IMR-90 (cell line): ENCODE data around the gene ECSCR.

Source experiments
- CEBPB ChIP-seq: IDR thresholded peaks from 2 replicates; pipeline ENCODE4 v1.6.1; 2012; ENCODE audit warnings: low read depth, low read length, improper control_type of control experiment
- FOS ChIP-seq: fragments of 150-350 bp; IDR thresholded peaks from 2 replicates; pipeline ENCODE4 v1.6.1; 2016; ENCODE audit warnings: low read depth, low read length
- MAFK ChIP-seq: IDR thresholded peaks from 2 replicates; pipeline ENCODE4 v1.6.1; 2012; ENCODE audit warnings: low read depth, low read length, improper control_type of control experiment
- MXI1 ChIP-seq: IDR thresholded peaks from 2 replicates; pipeline ENCODE4 v1.6.1; 2012; ENCODE audit warnings: low read depth, mild to moderate bottlenecking, low read length, moderate library complexity, borderline replicate concordance
- POLR2A ChIP-seq: IDR thresholded peaks from 2 replicates; pipeline ENCODE4 v1.6.1; 2012; ENCODE audit warnings: mild to moderate bottlenecking, low read depth, low read length
- RAD21 ChIP-seq: IDR thresholded peaks from 2 replicates; pipeline ENCODE4 v1.6.1; 2012; ENCODE audit warnings: low read length, improper control_type of control experiment
- RCOR1 ChIP-seq: IDR thresholded peaks from 2 replicates; pipeline ENCODE4 v1.6.1; 2012; ENCODE audit warnings: mild to moderate bottlenecking, low read length, improper control_type of control experiment; ENCODE audit not compliant: insufficient replicate concordance
- RFX5 ChIP-seq: IDR thresholded peaks from 2 replicates; pipeline ENCODE4 v1.8.0; 2012; ENCODE audit warnings: low read depth, mild to moderate bottlenecking, low read length, moderate library complexity
- SMC3 ChIP-seq: fragments of 150-350 bp; IDR thresholded peaks from 2 replicates; pipeline ENCODE4 v1.6.1; 2016; ENCODE audit warnings: low read depth, mild to moderate bottlenecking, antibody characterized with exemption, low read length, moderate library complexity
- TF ChIP-seq, protein P1 (sequence below): conservative IDR thresholded peaks from 2 replicates; pipeline ENCODE4 v1.5.1; 2012; ENCODE audit warnings: mild to moderate bottlenecking, low read depth, low read length, improper control_type of control experiment
- TF ChIP-seq, protein P2 (sequence below): fragments of 150-350 bp; IDR thresholded peaks from 2 replicates; pipeline ENCODE4 v1.6.1; 2016; ENCODE audit warnings: low read depth, mild to moderate bottlenecking, low read length, moderate library complexity, borderline replicate concordance

DNA sequence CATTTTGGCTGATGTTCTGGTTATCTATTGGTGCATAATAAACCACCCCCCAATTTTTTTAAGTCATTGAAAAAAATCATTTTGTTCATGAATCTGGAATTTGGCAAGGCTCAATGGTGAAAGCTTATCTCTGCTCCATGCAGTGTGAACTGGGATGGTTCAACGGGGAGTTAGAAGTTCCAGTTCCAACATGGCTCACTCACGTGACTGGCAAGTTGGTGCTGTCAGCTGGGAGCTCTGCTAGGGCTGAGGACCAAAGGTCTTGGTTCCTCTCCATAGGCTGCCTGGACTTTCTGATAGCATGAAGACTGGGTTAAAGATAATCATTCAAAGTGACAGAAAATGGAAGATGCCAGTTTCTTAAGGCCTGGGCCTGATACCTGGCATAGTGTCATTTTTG, 55.6 kb downstream of the ECSCR start:
- TF ChIP-seq, protein P1, sequence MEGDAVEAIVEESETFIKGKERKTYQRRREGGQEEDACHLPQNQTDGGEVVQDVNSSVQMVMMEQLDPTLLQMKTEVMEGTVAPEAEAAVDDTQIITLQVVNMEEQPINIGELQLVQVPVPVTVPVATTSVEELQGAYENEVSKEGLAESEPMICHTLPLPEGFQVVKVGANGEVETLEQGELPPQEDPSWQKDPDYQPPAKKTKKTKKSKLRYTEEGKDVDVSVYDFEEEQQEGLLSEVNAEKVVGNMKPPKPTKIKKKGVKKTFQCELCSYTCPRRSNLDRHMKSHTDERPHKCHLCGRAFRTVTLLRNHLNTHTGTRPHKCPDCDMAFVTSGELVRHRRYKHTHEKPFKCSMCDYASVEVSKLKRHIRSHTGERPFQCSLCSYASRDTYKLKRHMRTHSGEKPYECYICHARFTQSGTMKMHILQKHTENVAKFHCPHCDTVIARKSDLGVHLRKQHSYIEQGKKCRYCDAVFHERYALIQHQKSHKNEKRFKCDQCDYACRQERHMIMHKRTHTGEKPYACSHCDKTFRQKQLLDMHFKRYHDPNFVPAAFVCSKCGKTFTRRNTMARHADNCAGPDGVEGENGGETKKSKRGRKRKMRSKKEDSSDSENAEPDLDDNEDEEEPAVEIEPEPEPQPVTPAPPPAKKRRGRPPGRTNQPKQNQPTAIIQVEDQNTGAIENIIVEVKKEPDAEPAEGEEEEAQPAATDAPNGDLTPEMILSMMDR = no peak
- TF ChIP-seq RFX5 (no peak), MXI1 (no peak), POLR2A (no peak), RCOR1 (no peak), CEBPB (no peak), SMC3 (no peak), RAD21 (no peak), MAFK (no peak), FOS (no peak)
- TF ChIP-seq, protein P2, sequence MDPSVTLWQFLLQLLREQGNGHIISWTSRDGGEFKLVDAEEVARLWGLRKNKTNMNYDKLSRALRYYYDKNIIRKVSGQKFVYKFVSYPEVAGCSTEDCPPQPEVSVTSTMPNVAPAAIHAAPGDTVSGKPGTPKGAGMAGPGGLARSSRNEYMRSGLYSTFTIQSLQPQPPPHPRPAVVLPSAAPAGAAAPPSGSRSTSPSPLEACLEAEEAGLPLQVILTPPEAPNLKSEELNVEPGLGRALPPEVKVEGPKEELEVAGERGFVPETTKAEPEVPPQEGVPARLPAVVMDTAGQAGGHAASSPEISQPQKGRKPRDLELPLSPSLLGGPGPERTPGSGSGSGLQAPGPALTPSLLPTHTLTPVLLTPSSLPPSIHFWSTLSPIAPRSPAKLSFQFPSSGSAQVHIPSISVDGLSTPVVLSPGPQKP = no peak
